ENCODE data around the gene RNF113B.

The RNF113B gene

GRCh38 chr13:98200211-98200878 lies 23.3 kb upstream of the RNF113B start:
- ATAC-seq (replicated peaks; ENCODE audit: extremely low read depth, poor library complexity, severe bottlenecking): no peak
- peaks cover under 1% of the 10 kb centered on the region for H3K9me3 Mint-ChIP-seq

DNA sequence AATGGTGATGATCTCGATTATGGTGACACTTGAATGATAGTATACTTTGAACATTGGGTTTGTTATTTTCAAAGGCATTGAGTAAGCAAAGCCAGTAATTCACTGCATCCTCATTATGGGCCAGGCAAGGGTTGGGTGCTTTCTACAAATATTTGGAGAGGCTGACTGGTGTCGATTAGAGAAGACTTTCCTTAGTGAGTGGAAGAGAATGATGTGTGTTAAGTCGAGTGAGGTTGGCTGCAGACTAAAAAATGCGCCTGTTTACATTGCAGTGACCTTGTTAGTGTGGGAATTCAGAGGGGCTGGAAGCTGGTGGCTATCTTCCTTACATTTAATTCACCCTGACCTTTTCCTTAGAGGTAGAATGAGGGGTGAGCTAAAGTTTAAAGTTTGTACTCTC lies 22.4 kb upstream of the RNF113B start:
- Mint-ChIP-seq H3K4me3 (no peak overlapping the region), H3K4me1 (no peaks in the 10 kb centered on the region), H3K36me3 (ENCODE audit: insufficient read depth) (peaks cover 2% of the 10 kb centered on the region), H3K9me3 (no peaks in the 10 kb centered on the region), H3K27ac (ENCODE audit: low read depth) (no peak overlapping the region), H3K27me3 (peaks cover 27% of the 10 kb centered on the region)
- ATAC-seq (replicated peaks; ENCODE audit: extremely low read depth, poor library complexity, severe bottlenecking): no peak
- no peak for DNase-seq (ENCODE audit: low spot score in 2 of 2)

More at GRCh38 chr13:98200211-98200878, 23.3 kb upstream of the RNF113B start:
- Mint-ChIP-seq H3K27me3 (peaks cover 27% of the 10 kb centered on the region), H3K27ac (ENCODE audit: low read depth) (no peak overlapping the region), H3K4me3 (no peak overlapping the region), H3K36me3 (ENCODE audit: insufficient read depth) (peaks cover 2% of the 10 kb centered on the region), H3K4me1 (no peaks in the 10 kb centered on the region)
- DNase-seq (ENCODE audit: low spot score in 2 of 2): no peak

DNA sequence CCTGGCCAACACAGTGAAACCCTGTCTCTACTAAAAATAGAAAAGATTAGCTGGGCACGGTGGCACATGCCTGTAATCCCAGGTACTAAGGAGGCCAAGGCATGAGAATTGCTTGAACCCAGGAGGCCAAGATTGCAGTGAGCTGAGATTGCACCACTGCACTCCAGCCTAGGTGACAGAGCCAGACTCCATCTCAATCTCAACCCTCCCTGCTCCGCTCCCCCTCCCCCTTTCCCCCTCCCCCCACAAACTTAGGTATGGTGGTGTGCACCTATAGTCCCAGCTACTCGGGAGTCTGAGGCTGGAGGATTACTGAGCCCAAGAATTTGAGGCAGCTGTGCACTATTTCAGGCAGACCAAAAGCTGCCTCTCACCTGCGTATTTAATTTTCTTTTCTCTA lies 21.6 kb upstream of the RNF113B start:
- Mint-ChIP-seq H3K9me3 (no peaks in the 10 kb centered on the region), H3K4me1 (no peaks in the 10 kb centered on the region), H3K27ac (ENCODE audit: low read depth) (no peak overlapping the region), H3K27me3 (peaks cover 27% of the 10 kb centered on the region), H3K36me3 (ENCODE audit: insufficient read depth) (peaks cover 2% of the 10 kb centered on the region), H3K4me3 (no peak overlapping the region)
- no peak for DNase-seq (ENCODE audit: low spot score in 2 of 2)
- ATAC-seq (replicated peaks; ENCODE audit: extremely low read depth, poor library complexity, severe bottlenecking): no peak

GRCh38 chr13:98195054-98195791 lies 18.2 kb upstream of the RNF113B start:
- Mint-ChIP-seq H3K27me3 (peaks cover 2% of the 10 kb centered on the region), H3K4me3 (no peak overlapping the region), H3K36me3 (ENCODE audit: insufficient read depth) (peaks cover 2% of the 10 kb centered on the region), H3K27ac (ENCODE audit: low read depth) (no peak overlapping the region), H3K9me3 (no peaks in the 10 kb centered on the region), H3K4me1 (no peaks in the 10 kb centered on the region)
- ATAC-seq (replicated peaks; ENCODE audit: extremely low read depth, poor library complexity, severe bottlenecking) (no peak), DNase-seq (ENCODE audit: low spot score in 2 of 2) (no peak)

DNA sequence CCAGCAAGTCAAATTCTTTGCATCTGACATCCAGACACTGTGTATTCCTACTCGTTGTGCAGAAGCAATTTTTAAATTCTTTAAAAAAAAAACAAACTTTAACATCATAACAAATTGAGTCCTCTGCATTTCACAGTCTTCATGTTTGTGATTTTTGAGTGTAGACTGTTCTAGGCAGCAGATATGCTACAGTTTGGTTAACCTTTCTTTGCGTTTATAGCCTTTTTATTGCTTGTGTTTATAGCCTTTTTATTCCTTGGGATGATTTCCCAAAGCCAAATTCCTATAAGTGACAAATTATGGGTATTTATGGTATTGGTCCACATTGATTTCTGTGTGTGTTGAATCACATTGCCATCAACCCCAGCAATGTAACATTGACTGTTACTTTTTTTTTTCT lies 14.9 kb upstream of the RNF113B start:
- Mint-ChIP-seq H3K4me1 (no peaks in the 10 kb centered on the region), H3K36me3 (ENCODE audit: insufficient read depth) (no peaks in the 10 kb centered on the region), H3K4me3 (no peak overlapping the region), H3K27ac (ENCODE audit: low read depth) (no peak overlapping the region), H3K27me3 (no peaks in the 10 kb centered on the region), H3K9me3 (no peaks in the 10 kb centered on the region)
- DNase-seq (ENCODE audit: low spot score in 2 of 2): no peak
- ATAC-seq (replicated peaks; ENCODE audit: extremely low read depth, poor library complexity, severe bottlenecking): no peak

GRCh38 chr13:98190889-98191444 lies 13.9 kb upstream of the RNF113B start:
- Mint-ChIP-seq H3K4me1 (no peaks in the 10 kb centered on the region), H3K9me3 (no peaks in the 10 kb centered on the region), H3K36me3 (ENCODE audit: insufficient read depth) (no peaks in the 10 kb centered on the region), H3K27me3 (peaks cover 8% of the 10 kb centered on the region), H3K4me3 (no peak overlapping the region), H3K27ac (ENCODE audit: low read depth) (no peak overlapping the region)
- no peak for DNase-seq (ENCODE audit: low spot score in 2 of 2)
- no peak for ATAC-seq (replicated peaks; ENCODE audit: extremely low read depth, poor library complexity, severe bottlenecking)

DNA sequence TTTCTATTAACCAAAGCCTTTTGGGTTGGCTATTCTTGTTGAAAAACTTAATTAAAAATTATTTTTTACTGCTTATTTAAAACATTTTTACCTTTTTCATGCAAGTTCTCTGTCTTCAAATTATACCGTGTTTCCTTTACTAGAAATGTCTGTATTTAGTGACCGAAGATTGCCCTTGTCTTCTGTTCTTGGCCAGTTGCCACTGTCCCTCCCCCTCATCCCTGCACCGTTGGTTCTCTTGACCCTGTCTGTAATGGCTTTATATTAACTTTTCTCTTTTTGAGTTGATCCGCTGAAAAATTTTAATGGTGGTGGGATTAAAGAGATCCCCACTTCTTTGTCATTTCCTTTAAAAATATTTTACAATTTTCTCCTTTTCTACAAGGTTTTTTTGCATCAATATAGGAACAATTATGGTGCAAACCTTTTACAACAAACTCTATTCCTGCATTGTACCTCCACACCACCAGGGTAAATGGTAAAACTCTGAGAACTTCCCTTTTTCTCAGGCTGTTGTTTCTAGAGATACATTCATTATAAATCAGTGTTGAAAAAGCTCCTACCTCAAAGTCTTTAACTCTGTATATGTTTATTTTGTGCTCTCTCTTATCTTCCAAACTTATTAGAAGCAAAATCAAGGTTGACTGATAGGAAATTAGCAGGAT lies 12.9 kb upstream of the RNF113B start:
- Mint-ChIP-seq H3K27me3 (peaks cover 18% of the 10 kb centered on the region), H3K4me3 (no peak overlapping the region), H3K9me3 (no peaks in the 10 kb centered on the region), H3K4me1 (no peaks in the 10 kb centered on the region), H3K27ac (ENCODE audit: low read depth) (no peak overlapping the region), H3K36me3 (ENCODE audit: insufficient read depth) (no peaks in the 10 kb centered on the region)
- ATAC-seq (replicated peaks; ENCODE audit: extremely low read depth, poor library complexity, severe bottlenecking): no peak
- DNase-seq (ENCODE audit: low spot score in 2 of 2): no peak

- H3K4me3 Mint-ChIP-seq: no peak overlapping the region
- DNase-seq (ENCODE audit: low spot score in 2 of 2) (no peak), ATAC-seq (replicated peaks; ENCODE audit: extremely low read depth, poor library complexity, severe bottlenecking) (no peak)
- H3K27ac Mint-ChIP-seq (ENCODE audit: low read depth): no peak overlapping the region
- no peaks in the 10 kb centered on the region for H3K9me3 Mint-ChIP-seq
- H3K27me3 Mint-ChIP-seq: peaks cover 18% of the 10 kb centered on the region
- H3K4me1 Mint-ChIP-seq: no peaks in the 10 kb centered on the region
- no peaks in the 10 kb centered on the region for H3K36me3 Mint-ChIP-seq (ENCODE audit: insufficient read depth)
Measured at GRCh38 chr13:98188544-98189166, 11.6 kb upstream of the RNF113B start.

GRCh38 chr13:98187965-98188261 lies 10.8 kb upstream of the RNF113B start:
- no peak overlapping the region for H3K4me3 Mint-ChIP-seq
- H3K9me3 Mint-ChIP-seq: no peaks in the 10 kb centered on the region
- ATAC-seq (replicated peaks; ENCODE audit: extremely low read depth, poor library complexity, severe bottlenecking) (no peak), DNase-seq (ENCODE audit: low spot score in 2 of 2) (no peak)
- H3K36me3 Mint-ChIP-seq (ENCODE audit: insufficient read depth): no peaks in the 10 kb centered on the region
- no peaks in the 10 kb centered on the region for H3K4me1 Mint-ChIP-seq
- peaks cover 24% of the 10 kb centered on the region for H3K27me3 Mint-ChIP-seq
- H3K27ac Mint-ChIP-seq (ENCODE audit: low read depth): no peak overlapping the region

DNA sequence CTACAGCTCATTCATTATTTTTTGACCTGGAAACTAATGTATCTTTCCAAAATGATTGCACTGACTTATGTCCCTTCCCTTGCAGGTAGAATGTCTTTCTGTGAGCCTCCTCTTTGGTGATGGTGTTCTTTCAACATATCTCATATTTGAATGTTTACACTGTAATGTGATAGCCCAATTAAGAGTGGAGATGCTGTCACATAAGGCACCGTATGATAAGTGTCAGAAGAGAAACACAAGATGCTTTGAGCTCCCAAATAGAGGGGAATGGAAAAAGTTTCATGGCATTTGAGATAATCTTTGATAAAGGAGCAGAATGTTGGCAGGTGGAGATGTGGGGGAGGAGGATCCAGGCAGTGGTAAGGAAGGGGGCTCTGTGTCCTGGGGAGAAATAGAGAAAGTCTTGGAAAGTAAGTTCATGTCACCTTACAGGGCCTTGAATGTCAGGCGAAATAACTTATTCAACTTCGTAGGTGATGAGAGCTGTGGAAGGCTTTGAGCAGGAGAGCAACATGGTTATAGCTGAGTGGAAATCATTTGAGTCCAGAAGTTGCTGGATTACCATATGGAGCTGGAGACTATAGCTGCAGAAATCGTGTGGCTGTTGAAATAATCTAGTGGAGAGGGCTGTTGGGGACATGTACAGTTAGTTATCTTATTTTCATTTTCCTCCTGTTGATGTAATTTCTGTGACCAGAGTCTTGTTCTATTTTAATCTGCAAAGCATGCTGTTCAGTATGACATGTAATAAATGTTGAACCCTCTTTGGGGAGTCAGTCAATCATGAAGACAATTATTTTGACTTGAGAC lies 10.3 kb upstream of the RNF113B start:
- H3K27ac Mint-ChIP-seq (ENCODE audit: low read depth): no peak overlapping the region
- no peaks in the 10 kb centered on the region for H3K36me3 Mint-ChIP-seq (ENCODE audit: insufficient read depth)
- no peaks in the 10 kb centered on the region for H3K4me1 Mint-ChIP-seq
- peaks cover 28% of the 10 kb centered on the region for H3K27me3 Mint-ChIP-seq
- no peaks in the 10 kb centered on the region for H3K9me3 Mint-ChIP-seq
- no peak overlapping the region for H3K4me3 Mint-ChIP-seq
- DNase-seq (ENCODE audit: low spot score in 2 of 2): no peak
- no peak for ATAC-seq (replicated peaks; ENCODE audit: extremely low read depth, poor library complexity, severe bottlenecking)

GRCh38 chr13:98184792-98185191 lies 7.7 kb upstream of the RNF113B start:
- Mint-ChIP-seq H3K27me3 (peaks cover 28% of the 10 kb centered on the region), H3K9me3 (no peaks in the 10 kb centered on the region), H3K4me1 (no peaks in the 10 kb centered on the region), H3K27ac (ENCODE audit: low read depth) (no peak overlapping the region), H3K4me3 (no peak overlapping the region), H3K36me3 (ENCODE audit: insufficient read depth) (no peaks in the 10 kb centered on the region)
- ATAC-seq (replicated peaks; ENCODE audit: extremely low read depth, poor library complexity, severe bottlenecking): no peak
- no peak for DNase-seq (ENCODE audit: low spot score in 2 of 2)

GRCh38 chr13:98182589-98182988 lies 5.5 kb upstream of the RNF113B start:
- no peaks in the 10 kb centered on the region for H3K9me3 Mint-ChIP-seq
- H3K4me1 Mint-ChIP-seq: no peaks in the 10 kb centered on the region
- H3K36me3 Mint-ChIP-seq (ENCODE audit: insufficient read depth): no peaks in the 10 kb centered on the region
- no peak overlapping the region for H3K4me3 Mint-ChIP-seq
- ATAC-seq (replicated peaks; ENCODE audit: extremely low read depth, poor library complexity, severe bottlenecking): no peak
- no peak for DNase-seq (ENCODE audit: low spot score in 2 of 2)
- no peak overlapping the region for H3K27ac Mint-ChIP-seq (ENCODE audit: low read depth)
- H3K27me3 Mint-ChIP-seq: peaks cover 28% of the 10 kb centered on the region
